Measurements from ENCODE around the gene PAPSS1. TPM values are rescaled to one million over a fixed set of nuclear protein-coding genes. Genes with fewer than 3 reads are reported as not detected.
A peak's percentile ranks its signal among the peaks of the same experiment; 100 is the strongest.

The PAPSS1 gene
- total RNA-seq = 10 to 100 TPM; 44.4 to 58.4 (median 52.0) TPM

GRCh38 chr4:107719922-107720722, at the start of gene PAPSS1:
TSS of gene PAPSS1 (minus strand) at chr4:107720234. CDS start at chr4:107720179, 55 bp downstream.
- under 1% methylated on average over 83 of the region's 90 CpGs for WGBS
- Histone ChIP-seq H3K4me1 (peaks cover 23% of the 10 kb centered on the region), H3K36me3 (no peaks in the 10 kb centered on the region), H3K9me3 (no peaks in the 10 kb centered on the region), H3K4me3 (peak within 1 kb of the TSS; percentile 72), H3K27ac (peak within 1 kb of the TSS; percentile 82), H3K27me3 (no peaks in the 10 kb centered on the region)
- TF ChIP-seq POLR2A (IDR thresholded peaks at IDR 0.05) (peak in 1 of 2 donors; percentile 37), EP300 (IDR thresholded peaks at IDR 0.05) (no peak), POLR2AphosphoS5 (IDR thresholded peaks at IDR 0.05) (peak in 2 of 3 donors; percentile 27 to 34), CTCF (IDR thresholded peaks at IDR 0.05) (no peak)
- peak; percentile 96 to 98 for DNase-seq (ENCODE audit: low spot score in 2 of 2)

GRCh38 chr4:107760281-107760947, 40.4 kb upstream of the PAPSS1 start:
- H3K9me3 ChIP-seq = no peaks in the 10 kb centered on the region
- H3K4me1 ChIP-seq = no peaks in the 10 kb centered on the region
- no peaks in the 10 kb centered on the region for H3K36me3 ChIP-seq
- no peak for DNase-seq (ENCODE audit: low spot score in 2 of 2)
- no peak overlapping the region for H3K4me3 ChIP-seq
- no peak for TF ChIP-seq EP300 (IDR thresholded peaks at IDR 0.05)
- TF ChIP-seq POLR2AphosphoS5 (IDR thresholded peaks at IDR 0.05) = no peak
- TF ChIP-seq POLR2A (IDR thresholded peaks at IDR 0.05) = no peak
- no peak for TF ChIP-seq CTCF (IDR thresholded peaks at IDR 0.05)
- WGBS = 74% methylated on average over 10 of the region's 10 CpGs
- no peaks in the 10 kb centered on the region for H3K27me3 ChIP-seq
- no peak overlapping the region for H3K27ac ChIP-seq

GRCh38 chr4:107757864-107758476, 37.9 kb upstream of the PAPSS1 start:
- Histone ChIP-seq H3K27ac (no peak overlapping the region), H3K9me3 (no peaks in the 10 kb centered on the region), H3K4me3 (no peak overlapping the region), H3K36me3 (no peaks in the 10 kb centered on the region), H3K4me1 (no peaks in the 10 kb centered on the region), H3K27me3 (no peaks in the 10 kb centered on the region)
- DNase-seq (ENCODE audit: low spot score in 2 of 2) = no peak
- 42% methylated on average over 2 of the region's 2 CpGs for WGBS
- TF ChIP-seq CTCF (IDR thresholded peaks at IDR 0.05) = peak; percentile 33 to 52
- no peak for TF ChIP-seq POLR2AphosphoS5 (IDR thresholded peaks at IDR 0.05)

GRCh38 chr4:107757283-107757682, 37.2 kb upstream of the PAPSS1 start:
- Histone ChIP-seq H3K4me1 (no peaks in the 10 kb centered on the region), H3K36me3 (no peaks in the 10 kb centered on the region), H3K4me3 (no peak overlapping the region), H3K27ac (no peak overlapping the region), H3K9me3 (no peaks in the 10 kb centered on the region), H3K27me3 (no peaks in the 10 kb centered on the region)
- TF ChIP-seq POLR2AphosphoS5 (IDR thresholded peaks at IDR 0.05) = no peak
- TF ChIP-seq EP300 (IDR thresholded peaks at IDR 0.05) = no peak
- no peak for TF ChIP-seq CTCF (IDR thresholded peaks at IDR 0.05)
- no peak for TF ChIP-seq POLR2A (IDR thresholded peaks at IDR 0.05)
- no peak for DNase-seq (ENCODE audit: low spot score in 2 of 2)
- WGBS = 82% methylated on average over 5 of the region's 5 CpGs

GRCh38 chr4:107755841-107756356, 35.9 kb upstream of the PAPSS1 start:
- H3K4me1 ChIP-seq = no peaks in the 10 kb centered on the region
- H3K27ac ChIP-seq = no peak overlapping the region
- H3K4me3 ChIP-seq = no peak overlapping the region
- 51% methylated on average over 4 of the region's 4 CpGs for WGBS
- DNase-seq (ENCODE audit: low spot score in 2 of 2) = no peak
- H3K27me3 ChIP-seq = no peaks in the 10 kb centered on the region
- TF ChIP-seq POLR2AphosphoS5 (IDR thresholded peaks at IDR 0.05) = no peak
- no peak for TF ChIP-seq POLR2A (IDR thresholded peaks at IDR 0.05)
- TF ChIP-seq CTCF (IDR thresholded peaks at IDR 0.05) = no peak
- no peak for TF ChIP-seq EP300 (IDR thresholded peaks at IDR 0.05)
- no peaks in the 10 kb centered on the region for H3K9me3 ChIP-seq
- H3K36me3 ChIP-seq = no peaks in the 10 kb centered on the region
